Articular chondrocyte of knee joint (primary cell): ENCODE data around the gene CHST9. TPM values are rescaled to one million over a fixed set of nuclear protein-coding genes. Genes with fewer than 3 reads are reported as not detected.

ENCODE experiments used
- total RNA-seq: library from RNA; depleted of rRNA; stranded (reverse); fragments of >200 nt; gene quantifications from 2 replicates; pipeline ENCODE4 v1.2.3, GENCODE V29; 2012

Gene CHST9
- total RNA-seq, result not detected in 2 replicates

GRCh38 chr18:27185025-27185763 is at the start of gene CHST9:
Gene CHST9, minus strand, starts transcription at chr18:27185308. Its CDS starts 42,499 bp downstream, at chr18:27142809.

DNA sequence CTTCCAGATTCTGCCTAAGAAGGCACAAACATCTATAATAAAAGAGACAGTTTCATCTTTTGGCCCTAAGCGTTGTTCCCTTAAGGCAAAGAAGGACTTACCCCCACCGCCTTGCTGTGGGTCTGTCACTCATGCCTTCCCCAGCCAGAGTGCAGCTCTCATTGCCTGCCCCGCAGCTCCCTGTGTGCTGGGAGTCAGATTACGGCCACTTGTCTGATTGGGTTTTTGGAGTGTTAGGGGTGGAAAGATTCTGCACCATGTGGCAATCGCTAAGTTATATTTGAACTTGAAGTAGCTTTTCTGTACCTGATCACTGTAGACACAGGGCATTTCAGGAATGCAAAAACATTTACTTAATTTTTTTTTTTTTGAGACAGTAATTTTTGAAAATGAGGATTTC is 319.6 kb downstream of the CHST9 start, which contains the start of gene AQP4:
Gene AQP4 (minus strand): TSS at position 151 of the 400 bp plus-strand sequence. CDS start 18 bp downstream, at position 133.

